Thyroid gland (tissue), 4 donors: ENCODE measurements around the gene ATP8B1. TPM values are rescaled to one million over a fixed set of nuclear protein-coding genes. Genes with fewer than 3 reads are reported as not detected.
A peak's percentile ranks its signal among the peaks of the same experiment; 100 is the strongest.

ENCODE experiments used
- DNase-seq, 2 donors: peaks; one replicate each; pipeline ENCODE4 v3.0.0-alpha.2; 2019
- H3K27ac ChIP-seq, 3 donors: fragments of 200-600 bp; sonication (generic); 1 replicate in 2 of 3; 2 replicates in 1 of 3; pipeline ENCODE4 v1.5.1; 2016 to 2019; ENCODE audit warnings: mild to moderate bottlenecking in 1 of 3, moderate library complexity in 1 of 3
- H3K27me3 ChIP-seq: fragments of 200-600 bp; sonication (generic); one replicate; pipeline ENCODE4 v1.5.1; 2019
- H3K36me3 ChIP-seq, 2 donors: fragments of 200-600 bp; sonication (generic); one replicate each; pipeline ENCODE4 v1.5.1; 2016 to 2019
- H3K4me1 ChIP-seq, 2 donors: fragments of 200-600 bp; sonication (generic); one replicate each; pipeline ENCODE4 v1.5.1; 2017 to 2019
- H3K4me3 ChIP-seq, 3 donors: fragments of 200-600 bp; sonication (generic); replicated peaks in 1 of 3; 1 replicate in 2 of 3; 2 replicates in 1 of 3; pipeline ENCODE4 v1.5.1; 2016; ENCODE audit warnings: mild to moderate bottlenecking in 1 of 3
- H3K9me3 ChIP-seq: fragments of 200-600 bp; sonication (generic); one replicate; pipeline ENCODE4 v1.5.1; 2017
- POLR2A ChIP-seq, 2 donors: fragments of 450-650 bp; IDR thresholded peaks; one replicate each; pipeline ENCODE4 v1.6.1; 2017; ENCODE audit warnings: antibody characterized with exemption in 2 of 2, mild to moderate bottlenecking in 2 of 2, moderate library complexity in 1 of 2
- WGBS, 2 donors: methylation state at CpG; one replicate each; pipeline ENCODE4 v1.1.5; 2017; 5-methylcytosine and 5-hydroxymethylcytosine counted together
- intact Hi-C: fragments of 100-400 bp; cut with DNase I; formaldehyde crosslinking; loops from one replicate; pipeline ENCODE4 v1.15.1; 2023
- total RNA-seq, 4 donors: library from RNA; depleted of rRNA; stranded (reverse); fragments of >200 nt; gene quantifications; one replicate each; pipeline ENCODE4 v1.2.3, GENCODE V29; 2016
- TF ChIP-seq, protein P1 (sequence below), 6 experiments: fragments of 200-600 bp in 3 of 6; fragments of 450-650 bp in 3 of 6; sonication (generic) in 3 of 6; IDR thresholded peaks; one replicate each; pipeline ENCODE4 v1.5.1; 2016 to 2019; ENCODE audit warnings: antibody characterized with exemption in 6 of 6, mild to moderate bottlenecking in 2 of 6, inconsistent platforms in 1 of 6, moderate library complexity in 1 of 6

Gene ATP8B1
- total RNA-seq, 4 donors from 2014 or later, result 45.8 to 71.8 (median 58.2) TPM

DNA sequence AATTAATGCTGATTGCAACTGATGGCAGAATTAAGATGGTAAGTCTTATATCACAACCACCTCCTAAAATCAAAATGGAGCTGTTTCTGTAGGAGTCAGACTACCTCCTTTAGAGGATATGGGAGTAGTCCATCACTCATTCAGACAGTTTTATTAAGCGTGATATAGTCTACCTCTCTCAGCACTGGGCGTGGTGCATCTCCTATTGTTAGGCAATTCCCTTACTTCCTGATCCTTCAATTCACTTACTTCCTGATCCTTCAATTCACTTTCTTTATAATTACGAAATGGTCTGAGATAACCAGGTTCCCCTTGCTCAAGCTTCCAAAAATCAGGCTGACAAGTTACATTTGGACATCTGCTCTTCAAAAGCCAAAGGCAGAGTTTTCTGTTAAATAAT, 31.9 kb downstream of the ATP8B1 start:
- H3K27ac ChIP-seq, result peak overlapping the region; percentile 5 to 19 (median 10)
- intact Hi-C loops, result no loop called here
- no peaks in the 10 kb centered on the region for H3K9me3 ChIP-seq
- H3K36me3 ChIP-seq, result no peaks in the 10 kb centered on the region
- H3K4me1 ChIP-seq, result peaks cover 51 to 58% of the 10 kb centered on the region in 2 donors
- TF ChIP-seq, protein P1, sequence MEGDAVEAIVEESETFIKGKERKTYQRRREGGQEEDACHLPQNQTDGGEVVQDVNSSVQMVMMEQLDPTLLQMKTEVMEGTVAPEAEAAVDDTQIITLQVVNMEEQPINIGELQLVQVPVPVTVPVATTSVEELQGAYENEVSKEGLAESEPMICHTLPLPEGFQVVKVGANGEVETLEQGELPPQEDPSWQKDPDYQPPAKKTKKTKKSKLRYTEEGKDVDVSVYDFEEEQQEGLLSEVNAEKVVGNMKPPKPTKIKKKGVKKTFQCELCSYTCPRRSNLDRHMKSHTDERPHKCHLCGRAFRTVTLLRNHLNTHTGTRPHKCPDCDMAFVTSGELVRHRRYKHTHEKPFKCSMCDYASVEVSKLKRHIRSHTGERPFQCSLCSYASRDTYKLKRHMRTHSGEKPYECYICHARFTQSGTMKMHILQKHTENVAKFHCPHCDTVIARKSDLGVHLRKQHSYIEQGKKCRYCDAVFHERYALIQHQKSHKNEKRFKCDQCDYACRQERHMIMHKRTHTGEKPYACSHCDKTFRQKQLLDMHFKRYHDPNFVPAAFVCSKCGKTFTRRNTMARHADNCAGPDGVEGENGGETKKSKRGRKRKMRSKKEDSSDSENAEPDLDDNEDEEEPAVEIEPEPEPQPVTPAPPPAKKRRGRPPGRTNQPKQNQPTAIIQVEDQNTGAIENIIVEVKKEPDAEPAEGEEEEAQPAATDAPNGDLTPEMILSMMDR (IDR thresholded peaks at IDR 0.05), result no peak
- TF ChIP-seq POLR2A (IDR thresholded peaks at IDR 0.05), result no peak
- no peaks in the 10 kb centered on the region for H3K27me3 ChIP-seq
- 79 to 87% methylated on average over 3 of the region's 3 CpGs for WGBS, 2 donors
- DNase-seq, result no peak
- no peak overlapping the region for H3K4me3 ChIP-seq

DNA sequence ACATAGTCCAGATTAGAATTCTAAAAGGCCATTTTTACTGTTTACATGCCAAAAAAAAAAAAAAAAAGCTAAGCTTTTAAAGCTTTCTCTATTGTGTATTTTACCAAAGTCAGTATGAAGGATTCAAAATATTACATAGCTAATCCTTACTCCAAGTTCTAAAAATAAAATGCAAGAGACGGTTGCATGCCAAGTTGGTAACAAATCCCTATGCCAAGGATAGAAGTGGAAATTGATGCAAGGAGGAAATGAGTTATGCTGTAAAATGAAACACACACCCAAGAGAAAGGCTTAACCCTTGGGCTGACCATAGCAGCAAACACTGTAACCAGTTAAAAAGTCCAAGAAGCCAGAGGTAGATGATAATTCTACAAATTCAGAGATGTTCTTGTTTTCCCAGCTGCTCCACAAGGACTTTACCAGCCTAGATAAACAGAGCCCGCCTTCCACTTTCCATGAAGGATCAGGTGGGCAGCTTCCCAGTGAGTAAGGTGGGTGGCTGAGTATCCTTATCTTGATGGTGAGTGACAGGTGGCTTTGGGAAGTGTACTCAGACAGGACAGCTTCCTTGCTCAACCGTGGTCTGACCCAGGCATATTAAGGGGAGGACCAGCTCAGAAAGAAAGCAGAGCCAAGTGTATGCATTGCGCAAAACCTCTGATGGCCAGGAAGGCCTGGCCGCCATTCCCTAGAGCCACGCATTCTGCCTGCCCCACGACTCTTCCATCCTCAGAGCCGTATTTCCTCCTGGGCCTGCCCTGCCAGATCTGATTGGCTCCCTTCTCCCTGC, 34.4 kb downstream of the ATP8B1 start:
- intact Hi-C loops, result no loop called here
- peak overlapping the region in 2 of 3 donors; percentile 61 to 69 for H3K27ac ChIP-seq

GRCh38 chr18:57767259-57768050, 35.7 kb downstream of the ATP8B1 start:
- no peaks in the 10 kb centered on the region for H3K9me3 ChIP-seq
- H3K27me3 ChIP-seq, result no peaks in the 10 kb centered on the region
- H3K36me3 ChIP-seq, result no peaks in the 10 kb centered on the region
- 84 to 95% methylated on average over 12 of the region's 12 CpGs for WGBS, 2 donors
- H3K4me3 ChIP-seq, result no peak overlapping the region
- TF ChIP-seq, protein P1 (IDR thresholded peaks at IDR 0.05), result no peak
- TF ChIP-seq POLR2A (IDR thresholded peaks at IDR 0.05), result no peak
- peak overlapping the region in 1 of 3 donors; percentile 69 for H3K27ac ChIP-seq
- peaks cover 33 to 42% of the 10 kb centered on the region in 2 donors for H3K4me1 ChIP-seq
- intact Hi-C loops, result no loop called here
- DNase-seq, result no peak

More for the DNA sequence above, 34.4 kb downstream of the ATP8B1 start:
- H3K36me3 ChIP-seq, result no peaks in the 10 kb centered on the region
- DNase-seq, result no peak
- no peaks in the 10 kb centered on the region for H3K27me3 ChIP-seq
- no peak overlapping the region for H3K4me3 ChIP-seq
- 64 to 67% methylated on average over 8 of the region's 8 CpGs for WGBS, 2 donors
- no peaks in the 10 kb centered on the region for H3K9me3 ChIP-seq
- peaks cover 38 to 50% of the 10 kb centered on the region in 2 donors for H3K4me1 ChIP-seq
- TF ChIP-seq, protein P1 (IDR thresholded peaks at IDR 0.05), result no peak
- no peak for TF ChIP-seq POLR2A (IDR thresholded peaks at IDR 0.05)

DNA sequence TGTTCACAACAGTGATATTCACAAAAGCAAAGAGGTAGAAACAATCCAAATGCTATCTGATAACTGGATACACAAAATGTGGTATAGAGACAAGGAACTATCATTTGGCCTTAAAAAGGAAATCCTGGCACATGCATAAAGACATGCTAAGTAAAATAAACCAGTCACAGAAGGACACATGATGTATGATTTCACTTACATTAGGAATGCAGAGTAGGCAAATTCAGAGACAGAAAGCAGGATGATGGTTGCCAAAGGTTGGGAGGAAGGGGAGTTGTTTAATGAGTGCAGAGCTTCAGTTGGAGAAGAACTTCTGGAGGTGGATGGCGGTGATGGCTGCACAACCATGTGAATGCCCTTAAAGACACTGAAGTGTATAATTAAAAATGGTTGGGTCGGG, 38.1 kb downstream of the ATP8B1 start:
- no peak overlapping the region for H3K4me3 ChIP-seq
- peaks cover 17 to 21% of the 10 kb centered on the region in 2 donors for H3K4me1 ChIP-seq
- no peaks in the 10 kb centered on the region for H3K36me3 ChIP-seq
- 80 to 91% methylated on average over 2 of the region's 2 CpGs for WGBS, 2 donors
- TF ChIP-seq, protein P1 (IDR thresholded peaks at IDR 0.05), result no peak
- no peak for TF ChIP-seq POLR2A (IDR thresholded peaks at IDR 0.05)
- intact Hi-C loops, result no loop called here
- DNase-seq, result no peak
- H3K27me3 ChIP-seq, result no peaks in the 10 kb centered on the region
- H3K9me3 ChIP-seq, result no peaks in the 10 kb centered on the region
- H3K27ac ChIP-seq, result no peak overlapping the region

- no peak for TF ChIP-seq POLR2A (IDR thresholded peaks at IDR 0.05)
- TF ChIP-seq, protein P1 (IDR thresholded peaks at IDR 0.05), result no peak
- Histone ChIP-seq H3K27me3 (no peaks in the 10 kb centered on the region), H3K27ac (no peak overlapping the region), H3K9me3 (no peaks in the 10 kb centered on the region), H3K4me1 (peaks cover 13 to 14% of the 10 kb centered on the region in 2 donors), H3K4me3 (no peak overlapping the region), H3K36me3 (no peaks in the 10 kb centered on the region)
- DNase-seq, result no peak
- WGBS, 2 donors, result 88 to 96% methylated on average over 8 of the region's 8 CpGs
- intact Hi-C loops, result no loop called here
Measured at GRCh38 chr18:57764087-57764486, 39.0 kb downstream of the ATP8B1 start.
